ENCODE results near the gene TMEM243. TPM values are rescaled to one million over a fixed set of nuclear protein-coding genes. Genes with fewer than 3 reads are reported as not detected.

TMEM243 gene, protein sequence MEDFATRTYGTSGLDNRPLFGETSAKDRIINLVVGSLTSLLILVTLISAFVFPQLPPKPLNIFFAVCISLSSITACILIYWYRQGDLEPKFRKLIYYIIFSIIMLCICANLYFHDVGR
- total RNA-seq = 30.1 TPM

DNA sequence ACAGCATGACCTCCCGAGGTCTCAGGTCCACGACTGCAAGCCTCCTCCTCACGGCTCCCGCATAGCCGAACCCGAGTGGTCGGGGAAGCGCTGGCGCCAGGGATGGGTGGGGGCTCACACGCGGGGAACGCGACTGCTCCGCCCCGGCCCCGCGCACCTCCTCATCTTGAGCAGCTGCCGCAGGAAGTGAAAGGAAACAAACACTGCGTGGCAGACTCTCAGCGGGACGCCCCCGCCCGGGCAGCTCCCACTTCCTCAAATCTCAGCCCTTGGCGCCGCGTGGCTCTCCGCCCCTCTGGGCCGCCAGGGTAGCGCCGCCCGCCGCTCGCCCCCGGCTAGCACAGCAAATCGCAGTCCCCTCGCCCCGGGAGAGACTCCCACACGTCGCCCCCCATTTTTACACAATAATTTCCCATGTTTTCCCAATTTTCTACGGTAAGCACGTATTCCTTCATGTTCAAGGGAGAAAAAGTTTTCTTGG lies at the start of gene TMEM243:
TMEM243 (minus strand) TSS at position 188 of the 481 bp plus-strand sequence. CDS start 229 bp downstream, outside the sequence.

DNA sequence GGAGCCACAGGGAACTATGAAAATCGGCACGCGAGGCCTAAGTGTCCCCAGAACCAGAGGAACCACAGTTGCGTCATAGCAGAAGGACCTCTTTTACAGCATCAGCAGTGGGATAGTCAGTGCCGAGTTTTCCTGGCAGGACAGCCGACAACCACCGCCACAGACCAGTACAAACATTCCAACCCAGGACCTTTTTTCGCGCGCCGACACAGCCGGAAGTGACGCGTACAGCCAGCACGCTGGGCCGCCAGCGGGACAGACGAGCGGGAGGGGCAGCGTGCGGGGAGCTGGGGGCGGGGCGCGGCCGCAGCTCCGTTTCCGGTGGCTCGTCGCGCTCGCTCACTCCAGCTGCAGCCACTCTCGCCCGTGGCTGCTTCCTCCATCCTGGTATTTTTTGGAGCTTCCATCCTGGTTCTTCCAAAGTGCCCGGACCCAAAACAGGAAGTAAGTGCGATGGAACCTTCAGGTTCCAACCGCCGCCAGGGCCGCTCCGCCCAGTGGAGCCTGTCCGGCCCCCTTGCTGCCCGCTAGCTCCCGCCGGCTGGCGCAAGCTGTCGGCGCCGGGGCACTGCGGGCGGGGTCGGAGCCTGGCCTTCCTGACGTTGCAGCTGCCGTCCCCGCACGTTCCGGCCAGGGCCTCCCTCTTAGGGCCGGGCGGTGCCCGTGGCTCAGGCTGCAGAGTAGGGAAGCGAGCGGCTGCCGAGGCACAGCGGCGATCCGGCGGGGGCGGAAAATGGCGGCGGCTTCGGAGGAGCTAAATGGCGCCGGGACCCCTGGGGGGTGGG lies 67.2 kb downstream of the TMEM243 start, which contains the start of gene DMTF1:
DMTF1 (plus strand) TSS at position 342 of the 785 bp plus-strand sequence. CDS start 12,489 bp downstream, outside the sequence.

Other genes starting within 250 kb of the TMEM243 start
- 36.7 TPM for gene ELAPOR2, start 160.1 kb downstream of the TMEM243 start, total RNA-seq
- gene DMTF1, start 67.3 kb downstream of the TMEM243 start, total RNA-seq = 232 TPM
- 40.0 TPM for gene CROT, start 125.9 kb upstream of the TMEM243 start, total RNA-seq

Measured in camera-type eye (tissue), 1 donor.